HepG2 (cell line): ENCODE measurements around the gene BEAN1. TPM values are rescaled to one million over a fixed set of nuclear protein-coding genes. Genes with fewer than 3 reads are reported as not detected.

Source experiments
- ADNP ChIP-seq: sonication (generic); formaldehyde crosslinking; IDR thresholded peaks from 2 replicates; pipeline ENCODE4 v1.4.0; 2020; ENCODE audit warnings: missing genetic modification reagents
- CERS6 ChIP-seq: sonication (generic); formaldehyde crosslinking; IDR thresholded peaks from 2 replicates; pipeline ENCODE4 v1.5.0; 2020; ENCODE audit warnings: missing genetic modification reagents
- CTCF ChIP-seq: sonication (generic); formaldehyde crosslinking; IDR thresholded peaks from 2 replicates; pipeline ENCODE4 v1.5.0; 2020; ENCODE audit warnings: mild to moderate bottlenecking, missing genetic modification reagents, moderate library complexity
- HMG20B ChIP-seq: conservative IDR thresholded peaks from 2 replicates; pipeline ENCODE4 v1.6.1; 2016; ENCODE audit warnings: missing genetic modification reagents, missing compliant biosample characterization
- HOXA9 ChIP-seq: sonication (generic); formaldehyde crosslinking; IDR thresholded peaks from 2 replicates; pipeline ENCODE4 v1.8.1; 2022; ENCODE audit warnings: missing genetic modification reagents, mild to moderate bottlenecking, moderate library complexity, borderline replicate concordance
- MED1 ChIP-seq: sonication (generic); formaldehyde crosslinking; IDR thresholded peaks from 2 replicates; pipeline ENCODE4 v1.4.0; 2020; ENCODE audit warnings: missing genetic modification reagents
- MTF2 ChIP-seq: sonication (generic); formaldehyde crosslinking; IDR thresholded peaks from 2 replicates; pipeline ENCODE4 v1.5.0; 2020; ENCODE audit warnings: missing genetic modification reagents, borderline replicate concordance
- STAG1 ChIP-seq: sonication (generic); formaldehyde crosslinking; IDR thresholded peaks from 2 replicates; pipeline ENCODE4 v1.4.0; 2020; ENCODE audit warnings: missing genetic modification reagents
- ZBTB21 ChIP-seq: sonication (generic); formaldehyde crosslinking; IDR thresholded peaks from 2 replicates; pipeline ENCODE4 v1.4.0; 2020; ENCODE audit warnings: missing genetic modification reagents
- ZNF225 ChIP-seq: sonication (generic); formaldehyde crosslinking; IDR thresholded peaks from 2 replicates; pipeline ENCODE4 v1.4.0; 2020; ENCODE audit warnings: mild to moderate bottlenecking, missing genetic modification reagents
- ZNF496 ChIP-seq: sonication (generic); formaldehyde crosslinking; IDR thresholded peaks from 2 replicates; pipeline ENCODE4 v1.8.1; 2023; ENCODE audit warnings: mild to moderate bottlenecking, moderate library complexity, missing genetic modification reagents; ENCODE audit not compliant: insufficient replicate concordance
- ZNF672 ChIP-seq: sonication (generic); formaldehyde crosslinking; IDR thresholded peaks from 2 replicates; pipeline ENCODE4 v1.8.1; 2022; ENCODE audit warnings: missing genetic modification reagents
- polyA plus RNA-seq, 8 experiments: library from polyadenylated mRNA; depleted of rRNA in 3 of 8; stranded (reverse) in 7 of 8; unstranded in 1 of 8; fragments of >200 nt; fragmentation: Illumina TruSeq in 4 of 8; extraction: Trizol in 4 of 8; gene quantifications; 2 replicates each; pipeline versions ENCODE4 v1.2.1 to v1.2.3, GENCODE V29; 2011 to 2016; ENCODE audit warnings: low read depth in 4 of 8, missing spikeins in 1 of 8, mixed read lengths in 1 of 8; ENCODE audit not compliant: insufficient read depth in 1 of 8
- total RNA-seq, 5 experiments: library from RNA; depleted of rRNA; stranded (reverse); fragments of >200 nt; fragmentation: Illumina TruSeq; extraction: Trizol; gene quantifications; 2 replicates each; pipeline ENCODE4 v1.2.3, GENCODE V29; 2016; ENCODE audit warnings: low read depth in 1 of 5
- TF ChIP-seq, protein P1 (sequence below): sonication (generic); formaldehyde crosslinking; IDR thresholded peaks from 2 replicates; pipeline ENCODE4 v1.4.0; 2020; ENCODE audit warnings: mild to moderate bottlenecking, missing genetic modification reagents
- TF ChIP-seq, protein P2 (sequence below): sonication (generic); formaldehyde crosslinking; IDR thresholded peaks from 2 replicates; pipeline ENCODE4 v1.5.0; 2020; ENCODE audit warnings: mild to moderate bottlenecking, missing genetic modification reagents
- TF ChIP-seq, protein P3 (sequence below): sonication (generic); formaldehyde crosslinking; IDR thresholded peaks from 2 replicates; pipeline ENCODE4 v1.4.0; 2020; ENCODE audit warnings: missing genetic modification reagents
- TF ChIP-seq, protein P4 (sequence below): sonication (generic); formaldehyde crosslinking; IDR thresholded peaks from 2 replicates; pipeline ENCODE4 v1.4.0; 2020; ENCODE audit warnings: missing genetic modification reagents, borderline replicate concordance

BEAN1 gene
- total and polyA plus RNA-seq, 2 of the 13 experiments (the other 11 are each of a cell fraction or from before 2014, with no cell fraction given), result 0.53 to 1.4 TPM

DNA sequence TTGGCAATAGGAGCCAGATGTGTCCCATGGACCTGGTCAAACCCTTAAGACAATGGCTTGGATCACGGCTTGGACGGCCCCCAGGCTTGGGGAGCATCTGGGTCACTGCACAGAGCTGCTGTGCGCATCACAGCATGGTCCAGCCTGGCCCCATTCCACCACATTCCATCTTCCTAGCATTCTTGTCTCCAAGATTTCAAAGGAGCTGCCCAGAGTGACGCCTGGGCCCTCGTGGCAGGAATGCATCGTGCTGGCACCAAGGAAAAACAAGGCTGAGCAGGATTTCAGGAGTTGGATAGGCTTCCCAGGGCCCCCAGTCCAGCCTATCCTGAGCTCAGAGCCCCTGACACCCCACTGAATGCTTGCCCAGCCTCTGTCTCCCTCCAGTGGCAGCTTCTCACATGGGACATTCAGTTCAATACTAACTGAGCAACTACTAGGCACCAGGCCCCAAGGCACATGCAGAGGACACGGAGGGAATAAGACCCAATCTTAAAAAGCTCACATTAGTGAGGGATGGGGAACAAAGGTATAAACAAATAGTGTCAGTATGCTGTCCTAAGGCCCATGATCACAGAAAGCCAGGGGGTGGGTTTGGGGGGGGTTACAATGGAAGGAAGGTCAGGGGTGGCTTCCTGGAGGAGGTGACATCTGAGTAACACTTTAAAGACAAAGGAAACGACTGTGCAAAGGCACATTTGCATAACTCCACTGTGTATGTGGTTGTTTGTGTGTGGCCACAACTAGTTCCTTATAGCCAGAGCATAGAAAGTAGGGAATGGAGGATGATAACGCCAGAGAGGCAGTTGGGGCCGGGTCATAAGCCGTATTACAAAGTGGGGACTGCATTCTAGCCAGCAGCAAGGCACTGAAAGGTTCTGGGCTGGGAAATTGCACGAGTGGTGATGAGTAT lies 88.8 kb downstream of the BEAN1 start (continued):
- TF ChIP-seq ADNP (CRISPR knock-in tag) (peak; percentile 71), MED1 (CRISPR knock-in tag) (peak; percentile 17; the same call in 1 of the 2 replicates), STAG1 (CRISPR knock-in tag) (peak; percentile 75), CERS6 (CRISPR knock-in tag) (no peak), HOXA9 (peak; percentile 65; the same call in 1 of the 2 replicates), MTF2 (CRISPR knock-in tag) (no peak), ZBTB21 (no peak), ZNF496 (CRISPR knock-in tag) (no peak), CTCF (peak; percentile 74), HMG20B (CRISPR knock-in tag) (0 out of 2 replicates have a peak, but pooled peaks have one; percentile 45), ZNF225 (CRISPR knock-in tag) (peak; percentile 72; the same call in 1 of the 2 replicates), ZNF672 (CRISPR knock-in tag) (0 out of 2 replicates have a peak, but pooled peaks have one; percentile 54)
- TF ChIP-seq, protein P1, sequence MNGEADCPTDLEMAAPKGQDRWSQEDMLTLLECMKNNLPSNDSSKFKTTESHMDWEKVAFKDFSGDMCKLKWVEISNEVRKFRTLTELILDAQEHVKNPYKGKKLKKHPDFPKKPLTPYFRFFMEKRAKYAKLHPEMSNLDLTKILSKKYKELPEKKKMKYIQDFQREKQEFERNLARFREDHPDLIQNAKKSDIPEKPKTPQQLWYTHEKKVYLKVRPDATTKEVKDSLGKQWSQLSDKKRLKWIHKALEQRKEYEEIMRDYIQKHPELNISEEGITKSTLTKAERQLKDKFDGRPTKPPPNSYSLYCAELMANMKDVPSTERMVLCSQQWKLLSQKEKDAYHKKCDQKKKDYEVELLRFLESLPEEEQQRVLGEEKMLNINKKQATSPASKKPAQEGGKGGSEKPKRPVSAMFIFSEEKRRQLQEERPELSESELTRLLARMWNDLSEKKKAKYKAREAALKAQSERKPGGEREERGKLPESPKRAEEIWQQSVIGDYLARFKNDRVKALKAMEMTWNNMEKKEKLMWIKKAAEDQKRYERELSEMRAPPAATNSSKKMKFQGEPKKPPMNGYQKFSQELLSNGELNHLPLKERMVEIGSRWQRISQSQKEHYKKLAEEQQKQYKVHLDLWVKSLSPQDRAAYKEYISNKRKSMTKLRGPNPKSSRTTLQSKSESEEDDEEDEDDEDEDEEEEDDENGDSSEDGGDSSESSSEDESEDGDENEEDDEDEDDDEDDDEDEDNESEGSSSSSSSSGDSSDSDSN (CRISPR knock-in tag), result 0 out of 2 replicates have a peak, but pooled peaks have one; percentile 22
- TF ChIP-seq, protein P2, sequence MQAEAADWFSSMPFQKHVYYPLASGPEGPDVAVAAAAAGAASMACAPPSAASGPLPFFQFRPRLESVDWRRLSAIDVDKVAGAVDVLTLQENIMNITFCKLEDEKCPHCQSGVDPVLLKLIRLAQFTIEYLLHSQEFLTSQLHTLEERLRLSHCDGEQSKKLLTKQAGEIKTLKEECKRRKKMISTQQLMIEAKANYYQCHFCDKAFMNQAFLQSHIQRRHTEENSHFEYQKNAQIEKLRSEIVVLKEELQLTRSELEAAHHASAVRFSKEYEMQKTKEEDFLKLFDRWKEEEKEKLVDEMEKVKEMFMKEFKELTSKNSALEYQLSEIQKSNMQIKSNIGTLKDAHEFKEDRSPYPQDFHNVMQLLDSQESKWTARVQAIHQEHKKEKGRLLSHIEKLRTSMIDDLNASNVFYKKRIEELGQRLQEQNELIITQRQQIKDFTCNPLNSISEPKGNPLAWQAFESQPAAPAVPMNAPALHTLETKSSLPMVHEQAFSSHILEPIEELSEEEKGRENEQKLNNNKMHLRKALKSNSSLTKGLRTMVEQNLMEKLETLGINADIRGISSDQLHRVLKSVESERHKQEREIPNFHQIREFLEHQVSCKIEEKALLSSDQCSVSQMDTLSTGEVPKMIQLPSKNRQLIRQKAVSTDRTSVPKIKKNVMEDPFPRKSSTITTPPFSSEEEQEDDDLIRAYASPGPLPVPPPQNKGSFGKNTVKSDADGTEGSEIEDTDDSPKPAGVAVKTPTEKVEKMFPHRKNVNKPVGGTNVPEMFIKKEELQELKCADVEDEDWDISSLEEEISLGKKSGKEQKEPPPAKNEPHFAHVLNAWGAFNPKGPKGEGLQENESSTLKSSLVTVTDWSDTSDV (CRISPR knock-in tag), result 0 out of 2 replicates have a peak, but pooled peaks have one; percentile 16
- TF ChIP-seq, protein P3, sequence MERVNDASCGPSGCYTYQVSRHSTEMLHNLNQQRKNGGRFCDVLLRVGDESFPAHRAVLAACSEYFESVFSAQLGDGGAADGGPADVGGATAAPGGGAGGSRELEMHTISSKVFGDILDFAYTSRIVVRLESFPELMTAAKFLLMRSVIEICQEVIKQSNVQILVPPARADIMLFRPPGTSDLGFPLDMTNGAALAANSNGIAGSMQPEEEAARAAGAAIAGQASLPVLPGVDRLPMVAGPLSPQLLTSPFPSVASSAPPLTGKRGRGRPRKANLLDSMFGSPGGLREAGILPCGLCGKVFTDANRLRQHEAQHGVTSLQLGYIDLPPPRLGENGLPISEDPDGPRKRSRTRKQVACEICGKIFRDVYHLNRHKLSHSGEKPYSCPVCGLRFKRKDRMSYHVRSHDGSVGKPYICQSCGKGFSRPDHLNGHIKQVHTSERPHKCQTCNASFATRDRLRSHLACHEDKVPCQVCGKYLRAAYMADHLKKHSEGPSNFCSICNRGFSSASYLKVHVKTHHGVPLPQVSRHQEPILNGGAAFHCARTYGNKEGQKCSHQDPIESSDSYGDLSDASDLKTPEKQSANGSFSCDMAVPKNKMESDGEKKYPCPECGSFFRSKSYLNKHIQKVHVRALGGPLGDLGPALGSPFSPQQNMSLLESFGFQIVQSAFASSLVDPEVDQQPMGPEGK (CRISPR knock-in tag), result peak; percentile 26; the same call in 1 of the 2 replicates
- TF ChIP-seq, protein P4, sequence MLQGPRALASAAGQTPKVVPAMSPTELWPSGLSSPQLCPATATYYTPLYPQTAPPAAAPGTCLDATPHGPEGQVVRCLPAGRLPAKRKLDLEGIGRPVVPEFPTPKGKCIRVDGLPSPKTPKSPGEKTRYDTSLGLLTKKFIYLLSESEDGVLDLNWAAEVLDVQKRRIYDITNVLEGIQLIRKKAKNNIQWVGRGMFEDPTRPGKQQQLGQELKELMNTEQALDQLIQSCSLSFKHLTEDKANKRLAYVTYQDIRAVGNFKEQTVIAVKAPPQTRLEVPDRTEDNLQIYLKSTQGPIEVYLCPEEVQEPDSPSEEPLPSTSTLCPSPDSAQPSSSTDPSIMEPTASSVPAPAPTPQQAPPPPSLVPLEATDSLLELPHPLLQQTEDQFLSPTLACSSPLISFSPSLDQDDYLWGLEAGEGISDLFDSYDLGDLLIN (CRISPR knock-in tag), result peak; percentile 43; the same call in 1 of the 2 replicates
